ENCODE results near the gene TMC1.

The TMC1 gene

DNA sequence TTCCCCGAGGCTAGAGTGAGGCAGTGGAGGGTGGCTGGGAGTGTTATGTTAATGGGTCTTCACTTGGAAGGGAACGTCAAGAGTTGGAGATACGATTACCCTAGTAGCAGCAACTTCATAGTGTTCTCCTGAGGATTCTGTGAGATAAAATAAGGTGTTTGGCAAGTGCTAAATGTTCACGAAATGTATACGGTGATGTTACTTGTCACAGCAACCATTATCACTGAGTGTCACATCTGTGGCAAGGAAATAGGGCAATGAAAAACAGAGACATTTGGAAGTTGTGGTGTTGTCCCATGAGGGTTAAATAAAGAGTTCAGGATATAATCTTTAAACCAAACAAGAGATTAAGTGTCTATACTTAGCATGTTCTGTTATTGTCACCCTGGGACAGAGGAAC lies 248.1 kb downstream of the TMC1 start:
- no peaks in the 10 kb centered on the region for H3K36me3 ChIP-seq (ENCODE audit: control insufficient read depth in 2 of 2, insufficient read depth in 2 of 2, low read length in 2 of 2)
- H3K9ac ChIP-seq (ENCODE audit: low read depth in 1 of 2, low read length in 2 of 2) = no peak overlapping the region
- H3K4me3 ChIP-seq (ENCODE audit: low read length in 2 of 2) = no peak overlapping the region
- H3K9me3 ChIP-seq (ENCODE audit: control insufficient read depth in 2 of 2, low read length in 2 of 2) = no peaks in the 10 kb centered on the region
- no peaks in the 10 kb centered on the region for H3K27me3 ChIP-seq (ENCODE audit: control insufficient read depth in 2 of 2, insufficient read depth in 2 of 2, low read length in 2 of 2)
- no peaks in the 10 kb centered on the region for H3K4me1 ChIP-seq (ENCODE audit: control insufficient read depth in 2 of 2, insufficient read depth in 2 of 2, low read length in 2 of 2)
- H3K27ac ChIP-seq (ENCODE audit: low read depth in 2 of 2, low read length in 2 of 2) = no peak overlapping the region

DNA sequence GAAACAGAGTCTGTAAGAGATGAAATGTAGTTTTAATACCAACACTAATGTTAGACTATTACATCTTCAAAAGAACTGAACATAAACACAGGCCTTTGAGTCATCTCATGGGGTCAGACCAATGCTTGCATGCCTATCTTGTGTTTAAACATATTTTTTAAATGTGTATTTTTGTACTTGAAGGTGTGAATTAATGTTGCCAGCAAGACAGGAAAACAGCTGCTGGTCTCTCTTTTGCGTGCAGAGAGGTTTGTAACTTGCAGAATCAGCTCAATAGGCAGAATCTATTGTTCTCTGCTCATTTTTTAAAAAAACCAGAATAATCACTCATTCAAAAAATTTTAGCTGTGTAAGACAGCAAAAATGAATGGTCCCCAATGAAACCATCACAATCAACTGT lies 251.3 kb downstream of the TMC1 start:
- Histone ChIP-seq H3K4me1 (ENCODE audit: control insufficient read depth in 2 of 2, insufficient read depth in 2 of 2, low read length in 2 of 2) (no peaks in the 10 kb centered on the region), H3K27ac (ENCODE audit: low read depth in 2 of 2, low read length in 2 of 2) (no peak overlapping the region), H3K36me3 (ENCODE audit: control insufficient read depth in 2 of 2, insufficient read depth in 2 of 2, low read length in 2 of 2) (no peaks in the 10 kb centered on the region), H3K9ac (ENCODE audit: low read depth in 1 of 2, low read length in 2 of 2) (no peak overlapping the region), H3K4me3 (ENCODE audit: low read length in 2 of 2) (no peak overlapping the region), H3K27me3 (ENCODE audit: control insufficient read depth in 2 of 2, insufficient read depth in 2 of 2, low read length in 2 of 2) (no peaks in the 10 kb centered on the region), H3K9me3 (ENCODE audit: control insufficient read depth in 2 of 2, low read length in 2 of 2) (no peaks in the 10 kb centered on the region)

DNA sequence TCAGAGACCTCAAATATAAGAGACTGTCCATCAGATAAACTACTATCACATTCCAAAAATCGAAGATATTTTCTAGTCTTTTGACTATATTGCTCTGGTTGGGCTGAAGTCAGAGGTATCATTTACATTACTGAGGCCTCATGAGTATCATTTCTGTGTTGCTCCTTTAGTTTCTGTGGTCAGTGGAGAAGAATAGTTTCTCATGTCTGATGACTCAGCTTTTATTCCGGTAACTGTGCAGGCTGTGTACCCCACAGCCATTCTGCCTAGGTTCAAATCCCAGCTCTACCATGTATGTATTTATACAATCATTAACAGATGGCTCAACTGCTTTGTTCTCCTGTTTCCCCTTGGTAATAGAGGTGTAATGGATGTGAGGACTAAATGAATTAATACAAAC lies 252.2 kb downstream of the TMC1 start:
- Histone ChIP-seq H3K27me3 (ENCODE audit: control insufficient read depth in 2 of 2, insufficient read depth in 2 of 2, low read length in 2 of 2) (no peaks in the 10 kb centered on the region), H3K4me3 (ENCODE audit: low read length in 2 of 2) (no peak overlapping the region)

DNA sequence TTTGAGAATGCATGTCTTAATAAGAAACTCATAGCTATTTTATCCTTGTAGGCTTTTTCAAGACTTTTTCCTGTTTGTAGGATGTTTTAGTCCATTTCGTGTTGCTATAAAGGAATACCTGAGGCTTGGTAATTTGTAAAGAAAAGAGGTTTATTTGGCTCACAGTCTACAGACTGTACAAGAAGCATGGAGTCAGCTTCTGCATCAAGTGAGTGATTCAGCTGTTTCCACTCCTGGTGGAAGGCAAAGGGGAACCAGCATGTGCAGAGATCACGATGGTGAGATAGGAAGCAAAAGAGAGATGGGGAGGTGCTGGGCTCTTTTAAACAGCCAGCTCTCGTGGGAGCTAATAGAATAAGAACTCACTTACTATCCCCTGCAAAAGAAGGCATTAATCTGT lies 254.2 kb downstream of the TMC1 start:
- no peak overlapping the region for H3K27ac ChIP-seq (ENCODE audit: low read depth in 2 of 2, low read length in 2 of 2)
- no peaks in the 10 kb centered on the region for H3K9me3 ChIP-seq (ENCODE audit: control insufficient read depth in 2 of 2, low read length in 2 of 2)
- H3K36me3 ChIP-seq (ENCODE audit: control insufficient read depth in 2 of 2, insufficient read depth in 2 of 2, low read length in 2 of 2) = no peaks in the 10 kb centered on the region
- no peak overlapping the region for H3K9ac ChIP-seq (ENCODE audit: low read depth in 1 of 2, low read length in 2 of 2)
- H3K4me3 ChIP-seq (ENCODE audit: low read length in 2 of 2) = no peak overlapping the region
- no peaks in the 10 kb centered on the region for H3K27me3 ChIP-seq (ENCODE audit: control insufficient read depth in 2 of 2, insufficient read depth in 2 of 2, low read length in 2 of 2)
- H3K4me1 ChIP-seq (ENCODE audit: control insufficient read depth in 2 of 2, insufficient read depth in 2 of 2, low read length in 2 of 2) = no peaks in the 10 kb centered on the region

More for the DNA sequence above, 252.2 kb downstream of the TMC1 start:
- no peaks in the 10 kb centered on the region for H3K4me1 ChIP-seq (ENCODE audit: control insufficient read depth in 2 of 2, insufficient read depth in 2 of 2, low read length in 2 of 2)
- no peaks in the 10 kb centered on the region for H3K9me3 ChIP-seq (ENCODE audit: control insufficient read depth in 2 of 2, low read length in 2 of 2)
- H3K9ac ChIP-seq (ENCODE audit: low read depth in 1 of 2, low read length in 2 of 2) = no peak overlapping the region
- H3K36me3 ChIP-seq (ENCODE audit: control insufficient read depth in 2 of 2, insufficient read depth in 2 of 2, low read length in 2 of 2) = no peaks in the 10 kb centered on the region
- H3K27ac ChIP-seq (ENCODE audit: low read depth in 2 of 2, low read length in 2 of 2) = no peak overlapping the region

DNA sequence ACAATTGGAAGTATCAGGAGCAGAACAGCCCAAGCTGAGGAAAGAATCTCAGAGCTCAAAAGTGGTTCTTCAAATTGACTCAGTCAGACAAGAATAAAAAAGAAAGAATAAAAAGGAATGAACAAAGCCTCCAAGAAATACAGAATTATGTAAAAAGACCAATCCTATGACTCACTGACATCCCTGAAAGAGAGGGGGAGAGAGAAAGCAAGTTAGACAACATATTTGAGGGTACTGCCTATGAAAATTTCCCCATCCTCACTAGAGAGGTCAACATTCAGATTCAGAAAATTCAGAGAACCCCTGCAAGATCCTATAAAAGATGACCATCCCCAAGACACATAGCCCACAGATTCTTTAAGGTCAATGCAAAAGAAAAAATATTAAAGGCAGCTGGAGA lies 258.2 kb downstream of the TMC1 start:
- Histone ChIP-seq H3K36me3 (ENCODE audit: control insufficient read depth in 2 of 2, insufficient read depth in 2 of 2, low read length in 2 of 2) (no peaks in the 10 kb centered on the region), H3K9me3 (ENCODE audit: control insufficient read depth in 2 of 2, low read length in 2 of 2) (no peaks in the 10 kb centered on the region), H3K9ac (ENCODE audit: low read depth in 1 of 2, low read length in 2 of 2) (no peak overlapping the region), H3K27me3 (ENCODE audit: control insufficient read depth in 2 of 2, insufficient read depth in 2 of 2, low read length in 2 of 2) (no peaks in the 10 kb centered on the region), H3K4me1 (ENCODE audit: control insufficient read depth in 2 of 2, insufficient read depth in 2 of 2, low read length in 2 of 2) (no peaks in the 10 kb centered on the region), H3K27ac (ENCODE audit: low read depth in 2 of 2, low read length in 2 of 2) (no peak overlapping the region), H3K4me3 (ENCODE audit: low read length in 2 of 2) (no peak overlapping the region)

DNA sequence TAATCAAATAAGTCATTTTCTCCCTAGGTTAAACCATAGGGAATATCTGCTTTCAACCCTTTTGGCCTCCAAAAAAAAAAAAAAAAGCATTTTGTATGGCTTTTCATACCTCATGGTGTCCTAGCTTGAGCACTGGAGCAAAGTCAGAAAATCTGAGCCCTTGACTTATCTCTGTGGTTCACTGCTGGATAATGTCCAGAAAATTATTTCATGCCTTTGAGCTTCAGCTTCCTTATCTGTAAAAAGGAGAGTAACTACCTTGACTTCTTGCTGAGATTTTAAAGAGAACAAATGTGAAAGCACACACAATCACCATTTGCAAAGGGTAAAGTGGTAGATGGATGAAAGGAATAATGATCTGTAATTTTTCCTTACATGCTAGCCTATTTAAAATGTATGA lies 265.5 kb downstream of the TMC1 start:
- Histone ChIP-seq H3K4me1 (ENCODE audit: control insufficient read depth in 2 of 2, insufficient read depth in 2 of 2, low read length in 2 of 2) (no peaks in the 10 kb centered on the region), H3K4me3 (ENCODE audit: low read length in 2 of 2) (no peak overlapping the region), H3K9ac (ENCODE audit: low read depth in 1 of 2, low read length in 2 of 2) (no peak overlapping the region), H3K27ac (ENCODE audit: low read depth in 2 of 2, low read length in 2 of 2) (no peak overlapping the region), H3K36me3 (ENCODE audit: control insufficient read depth in 2 of 2, insufficient read depth in 2 of 2, low read length in 2 of 2) (no peaks in the 10 kb centered on the region), H3K27me3 (ENCODE audit: control insufficient read depth in 2 of 2, insufficient read depth in 2 of 2, low read length in 2 of 2) (no peaks in the 10 kb centered on the region), H3K9me3 (ENCODE audit: control insufficient read depth in 2 of 2, low read length in 2 of 2) (no peaks in the 10 kb centered on the region)

DNA sequence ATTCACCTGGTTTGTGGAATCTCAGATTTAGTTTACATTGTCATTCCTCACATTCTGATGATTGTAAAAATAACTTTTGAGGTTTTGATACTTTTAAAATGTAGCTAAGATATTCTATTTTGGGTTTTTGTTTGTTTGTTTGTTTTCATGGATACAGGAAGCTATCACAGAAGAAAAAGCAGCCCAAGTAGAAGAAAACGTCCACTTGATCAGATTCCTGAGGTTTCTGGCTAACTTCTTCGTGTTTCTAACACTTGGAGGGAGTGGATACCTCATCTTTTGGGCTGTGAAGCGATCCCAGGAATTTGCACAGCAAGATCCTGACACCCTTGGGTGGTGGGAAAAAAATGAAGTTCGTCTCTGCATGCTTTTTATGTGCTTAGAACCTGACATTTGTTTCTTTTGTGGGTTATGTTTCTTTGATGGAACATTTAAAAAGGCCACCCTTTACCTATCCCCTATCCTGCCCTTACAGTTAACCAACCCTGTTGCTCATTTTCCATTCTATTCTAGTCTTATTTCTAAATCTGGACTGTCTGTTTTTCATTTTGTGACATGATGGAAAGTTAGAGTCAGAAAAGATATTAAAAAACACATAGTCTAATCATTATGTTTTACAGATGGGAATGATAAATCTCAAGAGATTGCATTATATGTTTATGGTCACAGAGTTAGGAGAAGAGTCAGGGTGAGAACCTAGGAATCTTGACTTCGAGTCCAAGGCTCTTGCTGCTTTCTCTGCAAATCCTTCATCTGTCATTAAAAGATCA lies 267.7 kb downstream of the TMC1 start:
- Histone ChIP-seq H3K4me3 (ENCODE audit: low read length in 2 of 2) (no peak overlapping the region), H3K9ac (ENCODE audit: low read depth in 1 of 2, low read length in 2 of 2) (no peak overlapping the region), H3K27ac (ENCODE audit: low read depth in 2 of 2, low read length in 2 of 2) (no peak overlapping the region), H3K36me3 (ENCODE audit: control insufficient read depth in 2 of 2, insufficient read depth in 2 of 2, low read length in 2 of 2) (no peaks in the 10 kb centered on the region), H3K27me3 (ENCODE audit: control insufficient read depth in 2 of 2, insufficient read depth in 2 of 2, low read length in 2 of 2) (no peaks in the 10 kb centered on the region), H3K4me1 (ENCODE audit: control insufficient read depth in 2 of 2, insufficient read depth in 2 of 2, low read length in 2 of 2) (no peaks in the 10 kb centered on the region), H3K9me3 (ENCODE audit: control insufficient read depth in 2 of 2, low read length in 2 of 2) (no peaks in the 10 kb centered on the region)

DNA sequence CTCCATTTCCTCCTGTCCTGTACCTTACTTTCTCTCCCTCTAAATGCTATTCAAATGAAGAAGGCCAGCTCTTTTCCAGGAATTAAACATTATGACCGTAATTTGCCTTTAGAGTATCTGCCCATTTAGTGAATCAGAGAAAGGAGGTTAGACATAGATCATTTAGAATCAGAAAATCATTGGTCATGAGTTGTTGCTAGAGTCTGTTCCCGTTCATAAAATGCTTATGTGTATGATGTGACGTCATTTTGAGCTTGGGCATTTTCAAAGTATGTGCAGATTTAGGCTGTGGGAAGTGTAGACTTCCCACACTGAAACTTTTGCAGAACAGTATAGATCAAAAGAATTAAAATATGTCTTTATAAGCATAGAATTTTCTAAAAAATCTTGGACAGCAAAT lies 268.5 kb downstream of the TMC1 start:
- Histone ChIP-seq H3K4me3 (ENCODE audit: low read length in 2 of 2) (no peak overlapping the region), H3K27me3 (ENCODE audit: control insufficient read depth in 2 of 2, insufficient read depth in 2 of 2, low read length in 2 of 2) (no peaks in the 10 kb centered on the region), H3K36me3 (ENCODE audit: control insufficient read depth in 2 of 2, insufficient read depth in 2 of 2, low read length in 2 of 2) (no peaks in the 10 kb centered on the region), H3K27ac (ENCODE audit: low read depth in 2 of 2, low read length in 2 of 2) (no peak overlapping the region), H3K9ac (ENCODE audit: low read depth in 1 of 2, low read length in 2 of 2) (no peak overlapping the region), H3K4me1 (ENCODE audit: control insufficient read depth in 2 of 2, insufficient read depth in 2 of 2, low read length in 2 of 2) (no peaks in the 10 kb centered on the region), H3K9me3 (ENCODE audit: control insufficient read depth in 2 of 2, low read length in 2 of 2) (no peaks in the 10 kb centered on the region)

DNA sequence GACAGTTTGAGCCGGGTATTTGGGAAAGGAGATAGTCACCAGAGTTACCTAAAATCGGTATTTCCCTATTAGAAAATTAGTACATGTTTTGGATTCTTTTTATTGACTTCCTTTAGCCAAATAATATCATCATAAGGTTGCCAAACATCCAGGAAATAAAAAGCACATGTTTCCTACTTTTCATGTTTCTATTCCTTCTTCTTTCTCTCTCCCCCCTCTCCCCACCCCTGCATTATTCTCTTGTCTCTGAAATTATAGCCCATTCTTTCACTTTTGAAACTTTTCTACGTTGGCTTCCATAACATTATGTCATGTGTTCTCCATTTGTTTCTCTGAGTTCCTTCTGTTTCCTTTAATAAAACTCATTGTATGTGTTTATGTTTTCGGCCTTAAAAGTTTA lies 269.6 kb downstream of the TMC1 start:
- Histone ChIP-seq H3K9ac (ENCODE audit: low read depth in 1 of 2, low read length in 2 of 2) (no peak overlapping the region), H3K4me3 (ENCODE audit: low read length in 2 of 2) (no peak overlapping the region), H3K27me3 (ENCODE audit: control insufficient read depth in 2 of 2, insufficient read depth in 2 of 2, low read length in 2 of 2) (no peaks in the 10 kb centered on the region), H3K36me3 (ENCODE audit: control insufficient read depth in 2 of 2, insufficient read depth in 2 of 2, low read length in 2 of 2) (no peaks in the 10 kb centered on the region), H3K4me1 (ENCODE audit: control insufficient read depth in 2 of 2, insufficient read depth in 2 of 2, low read length in 2 of 2) (no peaks in the 10 kb centered on the region), H3K27ac (ENCODE audit: low read depth in 2 of 2, low read length in 2 of 2) (no peak overlapping the region), H3K9me3 (ENCODE audit: control insufficient read depth in 2 of 2, low read length in 2 of 2) (no peaks in the 10 kb centered on the region)

DNA sequence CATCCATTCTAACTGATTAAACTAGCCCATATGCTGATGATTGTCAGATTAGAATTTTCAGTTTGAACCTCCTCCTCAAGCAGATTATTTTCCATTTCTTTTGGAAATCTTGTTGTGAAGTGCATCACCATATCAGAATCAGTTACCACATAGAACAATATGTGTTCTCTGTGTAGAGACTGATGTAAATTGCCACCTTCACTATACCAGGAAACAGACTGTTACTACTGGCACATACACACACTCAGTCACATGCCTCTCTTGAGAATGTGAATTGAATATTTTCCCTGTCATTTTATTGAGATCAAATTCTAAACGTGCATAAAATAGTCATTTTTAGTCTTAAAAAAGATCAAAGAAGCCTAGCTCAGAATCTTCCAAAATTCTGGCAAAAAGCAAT lies 270.0 kb downstream of the TMC1 start:
- Histone ChIP-seq H3K9ac (ENCODE audit: low read depth in 1 of 2, low read length in 2 of 2) (no peak overlapping the region), H3K27ac (ENCODE audit: low read depth in 2 of 2, low read length in 2 of 2) (no peak overlapping the region), H3K27me3 (ENCODE audit: control insufficient read depth in 2 of 2, insufficient read depth in 2 of 2, low read length in 2 of 2) (no peaks in the 10 kb centered on the region), H3K4me3 (ENCODE audit: low read length in 2 of 2) (no peak overlapping the region), H3K4me1 (ENCODE audit: control insufficient read depth in 2 of 2, insufficient read depth in 2 of 2, low read length in 2 of 2) (no peaks in the 10 kb centered on the region), H3K9me3 (ENCODE audit: control insufficient read depth in 2 of 2, low read length in 2 of 2) (no peaks in the 10 kb centered on the region), H3K36me3 (ENCODE audit: control insufficient read depth in 2 of 2, insufficient read depth in 2 of 2, low read length in 2 of 2) (no peaks in the 10 kb centered on the region)

DNA sequence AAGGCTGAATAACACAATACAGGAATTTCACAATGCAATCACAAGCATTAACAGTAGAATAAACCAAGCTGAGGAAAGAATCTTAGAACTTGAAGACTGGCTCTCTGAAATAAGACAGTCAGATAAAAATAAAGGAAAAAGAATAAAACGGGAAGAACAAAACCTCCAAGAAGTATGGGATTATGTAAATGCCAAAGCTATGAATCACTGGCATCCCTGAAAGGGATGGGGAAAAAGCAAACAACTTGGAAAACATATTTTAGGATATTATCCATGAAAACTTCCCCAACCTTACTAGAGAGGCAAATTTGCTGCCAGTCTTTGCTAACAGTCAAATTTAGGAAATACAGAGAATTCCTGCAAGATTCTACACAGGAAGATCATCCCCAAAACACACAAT lies 273.5 kb downstream of the TMC1 start:
- no peak overlapping the region for H3K9ac ChIP-seq (ENCODE audit: low read depth in 1 of 2, low read length in 2 of 2)
- H3K27ac ChIP-seq (ENCODE audit: low read depth in 2 of 2, low read length in 2 of 2) = no peak overlapping the region
- no peak overlapping the region for H3K4me3 ChIP-seq (ENCODE audit: low read length in 2 of 2)
- H3K27me3 ChIP-seq (ENCODE audit: control insufficient read depth in 2 of 2, insufficient read depth in 2 of 2, low read length in 2 of 2) = no peaks in the 10 kb centered on the region
- no peaks in the 10 kb centered on the region for H3K9me3 ChIP-seq (ENCODE audit: control insufficient read depth in 2 of 2, low read length in 2 of 2)
- H3K4me1 ChIP-seq (ENCODE audit: control insufficient read depth in 2 of 2, insufficient read depth in 2 of 2, low read length in 2 of 2) = no peaks in the 10 kb centered on the region
- H3K36me3 ChIP-seq (ENCODE audit: control insufficient read depth in 2 of 2, insufficient read depth in 2 of 2, low read length in 2 of 2) = no peaks in the 10 kb centered on the region

Data from mucosa of rectum (tissue), 2 donors.